PC-9 (cell line): ENCODE results near the gene KCNJ18.
"Not testable (repeated sequence)": the region's sequence is repeated elsewhere in the genome, so short reads cannot be mapped to it uniquely, and the experiment has no call there.

Experiments
- CTCF ChIP-seq: fragments of 200-600 bp; sonication (generic); conservative IDR thresholded peaks from 2 replicates; pipeline ENCODE4 v1.6.1; 2017; ENCODE audit warnings: mixed run types, antibody characterized with exemption, mild to moderate bottlenecking, moderate library complexity
- EZH2 ChIP-seq: fragments of 200-600 bp; sonication (generic); IDR thresholded peaks from 2 replicates; pipeline ENCODE4 v1.8.0; 2017; ENCODE audit warnings: antibody characterized with exemption, low read depth

- not testable (repeated sequence) for TF ChIP-seq EZH2, CTCF
Observed at GRCh38 chr17:21698437-21699075, 6.2 kb downstream of the KCNJ18 start.
